GM21360 (cell line): ENCODE measurements around the gene TMEM25.

Source experiments
- ATAC-seq: cut with Tn5 transposase; IDR thresholded peaks from one replicate; pipeline ENCODE4 v1.9.1; 2021; ENCODE audit warnings: mild to moderate bottlenecking, moderate library complexity; ENCODE audit not compliant: unreplicated experiment

TMEM25 gene

DNA sequence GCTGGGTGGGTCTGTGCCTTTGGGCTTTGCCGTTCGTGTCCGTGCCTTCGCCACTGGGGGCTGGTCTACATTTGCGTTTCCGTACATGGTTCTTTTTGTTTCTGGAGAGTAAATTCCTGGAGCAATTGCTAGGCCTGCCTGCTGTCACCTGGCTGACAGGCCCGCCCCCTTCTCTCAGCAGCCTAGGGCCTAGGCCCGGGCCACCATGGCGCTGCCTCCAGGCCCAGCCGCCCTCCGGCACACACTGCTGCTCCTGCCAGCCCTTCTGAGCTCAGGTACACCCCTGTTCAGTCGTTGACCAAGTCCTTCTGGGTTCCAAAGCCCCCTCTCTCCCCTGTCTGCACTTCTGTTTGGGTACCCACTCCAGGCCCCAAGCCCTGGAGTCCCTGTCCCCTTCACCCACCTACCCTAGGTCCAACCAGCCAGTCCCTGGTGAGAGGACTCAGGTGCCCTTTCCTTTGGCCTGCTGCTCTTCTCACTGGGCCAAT is 649 bp downstream of the TMEM25 start:
- no peak for ATAC-seq

DNA sequence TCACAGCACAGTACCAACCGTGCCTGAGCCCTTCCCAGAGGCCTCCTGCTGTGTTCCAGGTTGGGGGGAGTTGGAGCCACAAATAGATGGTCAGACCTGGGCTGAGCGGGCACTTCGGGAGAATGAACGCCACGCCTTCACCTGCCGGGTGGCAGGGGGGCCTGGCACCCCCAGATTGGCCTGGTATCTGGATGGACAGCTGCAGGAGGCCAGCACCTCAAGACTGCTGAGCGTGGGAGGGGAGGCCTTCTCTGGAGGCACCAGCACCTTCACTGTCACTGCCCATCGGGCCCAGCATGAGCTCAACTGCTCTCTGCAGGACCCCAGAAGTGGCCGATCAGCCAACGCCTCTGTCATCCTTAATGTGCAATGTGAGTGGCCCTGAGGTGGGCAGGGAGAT is 1.1 kb downstream of the TMEM25 start:
- ATAC-seq: no peak

GRCh38 chr11:118532852-118533768 is 2.1 kb downstream of the TMEM25 start:
- ATAC-seq: no peak

DNA sequence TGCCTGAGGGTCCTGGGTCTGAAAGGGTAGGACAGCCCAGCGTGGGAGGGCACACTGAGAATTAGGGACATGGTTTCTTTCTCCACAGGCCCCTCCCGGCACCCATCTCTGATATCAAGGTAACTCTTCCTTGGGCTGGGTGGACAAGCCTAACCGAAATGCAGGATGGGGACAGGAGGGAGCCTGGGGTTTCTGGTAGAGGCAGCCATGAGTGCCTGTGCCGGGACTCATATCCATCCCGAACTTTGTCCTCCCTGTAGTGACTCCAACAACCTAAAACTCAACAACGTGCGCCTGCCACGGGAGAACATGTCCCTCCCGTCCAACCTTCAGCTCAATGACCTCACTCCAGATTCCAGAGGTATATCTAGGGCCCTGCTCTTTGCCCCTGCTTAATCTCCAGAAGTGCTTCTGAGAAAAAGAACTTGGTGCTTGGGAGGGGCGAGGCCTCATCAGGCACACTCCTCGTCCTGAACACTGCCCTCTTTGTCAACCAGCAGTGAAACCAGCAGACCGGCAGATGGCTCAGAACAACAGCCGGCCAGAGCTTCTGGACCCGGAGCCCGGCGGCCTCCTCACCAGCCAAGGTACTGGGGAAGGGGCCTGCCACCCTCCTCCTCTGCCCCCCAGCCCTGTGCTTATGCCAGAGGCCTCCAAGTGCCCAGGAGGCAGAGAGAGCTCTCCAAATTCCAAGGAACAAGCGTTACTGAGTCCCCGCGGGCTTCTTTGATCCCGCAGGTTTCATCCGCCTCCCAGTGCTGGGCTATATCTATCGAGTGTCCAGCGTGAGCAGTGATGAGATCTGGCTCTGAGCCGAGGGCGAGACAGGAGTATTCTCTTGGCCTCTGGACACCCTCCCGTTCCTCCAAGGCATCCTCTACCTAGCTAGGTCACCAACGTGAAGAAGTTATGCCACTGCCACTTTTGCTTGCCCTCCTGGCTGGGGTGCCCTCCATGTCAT is 3.1 kb downstream of the TMEM25 start:
- no peak for ATAC-seq

DNA sequence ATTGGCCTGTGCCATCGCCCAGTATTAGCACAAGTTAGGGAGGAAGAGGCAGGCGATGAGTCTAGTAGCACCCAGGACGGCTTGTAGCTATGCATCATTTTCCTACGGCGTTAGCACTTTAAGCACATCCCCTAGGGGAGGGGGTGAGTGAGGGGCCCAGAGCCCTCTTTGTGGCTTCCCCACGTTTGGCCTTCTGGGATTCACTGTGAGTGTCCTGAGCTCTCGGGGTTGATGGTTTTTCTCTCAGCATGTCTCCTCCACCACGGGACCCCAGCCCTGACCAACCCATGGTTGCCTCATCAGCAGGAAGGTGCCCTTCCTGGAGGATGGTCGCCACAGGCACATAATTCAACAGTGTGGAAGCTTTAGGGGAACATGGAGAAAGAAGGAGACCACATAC is 4.3 kb downstream of the TMEM25 start:
- no peak for ATAC-seq

- no peak for ATAC-seq
Measured at GRCh38 chr11:118536726-118537125, 5.7 kb downstream of the TMEM25 start.

GRCh38 chr11:118537409-118537980 is 6.5 kb downstream of the TMEM25 start:
- ATAC-seq: no peak

DNA sequence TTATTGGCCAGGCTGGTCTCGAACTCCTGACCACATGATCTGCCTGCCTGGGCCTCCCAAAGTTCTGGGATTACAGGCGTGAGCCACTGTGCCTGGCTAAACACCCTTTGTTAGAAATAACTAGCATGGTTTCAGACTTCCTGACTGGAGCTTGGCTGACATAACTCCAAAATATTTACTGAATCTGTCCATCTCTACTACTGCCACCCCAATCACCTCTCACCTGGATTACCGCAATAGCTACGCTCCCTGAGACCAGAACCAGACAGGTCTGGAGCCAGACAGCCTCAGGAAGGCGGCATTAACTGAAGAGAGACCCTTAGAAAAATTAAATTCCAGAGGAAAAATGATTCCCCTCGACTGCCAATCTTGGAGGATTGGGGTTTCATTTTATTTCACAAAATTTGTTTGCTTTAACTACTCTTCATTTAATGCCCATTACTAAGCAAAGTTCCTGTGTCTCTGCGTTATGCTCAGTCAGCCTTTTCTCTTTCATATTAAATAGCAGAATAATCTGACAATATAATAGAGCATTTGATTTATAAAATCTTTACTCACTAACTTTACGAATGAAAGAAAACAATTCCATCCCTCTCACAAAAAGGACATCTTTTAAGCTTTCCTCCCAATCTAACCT is 13.1 kb downstream of the TMEM25 start:
- ATAC-seq: no peak

- no peak for ATAC-seq
Measured at GRCh38 chr11:118544647-118545010, 13.6 kb downstream of the TMEM25 start.

GRCh38 chr11:118545533-118545932 is 14.5 kb downstream of the TMEM25 start:
- no peak for ATAC-seq

DNA sequence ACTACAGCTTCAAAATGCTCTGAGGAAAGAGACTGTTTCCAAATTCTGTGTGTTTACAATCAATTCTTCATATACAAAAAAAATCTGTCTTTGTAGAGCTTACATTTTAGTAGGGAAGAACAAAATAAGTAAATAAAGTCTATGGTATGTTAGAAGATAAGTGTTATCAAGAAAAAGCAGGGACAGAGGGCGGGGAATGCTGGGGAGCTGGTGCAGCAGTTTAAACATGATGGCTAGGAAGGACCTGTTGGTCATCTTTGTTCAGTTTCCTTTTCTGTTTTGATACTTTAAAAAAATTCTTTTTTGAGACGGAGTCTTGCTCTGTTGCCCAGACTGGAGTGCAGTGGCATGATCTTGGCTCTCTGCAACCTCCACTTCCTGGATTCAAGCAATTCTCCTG is 16.1 kb downstream of the TMEM25 start:
- ATAC-seq: no peak

DNA sequence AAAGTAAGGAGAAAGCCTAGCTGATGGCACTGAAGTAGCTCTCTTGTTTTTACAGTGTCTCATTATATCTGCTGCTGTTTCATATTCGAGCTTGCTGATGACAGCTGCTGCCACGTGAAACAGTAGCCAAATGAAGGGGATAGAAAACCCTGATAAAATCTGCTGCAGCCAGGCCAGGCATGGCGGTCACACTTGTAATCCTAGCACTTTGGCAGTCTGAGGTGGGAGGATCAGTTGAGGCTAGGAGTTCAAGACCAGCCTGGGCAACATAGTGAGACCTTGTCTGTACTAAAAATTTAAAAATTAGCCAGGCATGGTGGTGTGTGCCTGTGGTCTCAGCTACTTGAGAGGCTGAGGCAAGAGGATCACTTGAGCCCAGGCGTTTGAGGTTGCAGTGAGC is 21.3 kb downstream of the TMEM25 start:
- ATAC-seq: no peak

- ATAC-seq: no peak
Measured at GRCh38 chr11:118560806-118561205, 29.8 kb downstream of the TMEM25 start.

DNA sequence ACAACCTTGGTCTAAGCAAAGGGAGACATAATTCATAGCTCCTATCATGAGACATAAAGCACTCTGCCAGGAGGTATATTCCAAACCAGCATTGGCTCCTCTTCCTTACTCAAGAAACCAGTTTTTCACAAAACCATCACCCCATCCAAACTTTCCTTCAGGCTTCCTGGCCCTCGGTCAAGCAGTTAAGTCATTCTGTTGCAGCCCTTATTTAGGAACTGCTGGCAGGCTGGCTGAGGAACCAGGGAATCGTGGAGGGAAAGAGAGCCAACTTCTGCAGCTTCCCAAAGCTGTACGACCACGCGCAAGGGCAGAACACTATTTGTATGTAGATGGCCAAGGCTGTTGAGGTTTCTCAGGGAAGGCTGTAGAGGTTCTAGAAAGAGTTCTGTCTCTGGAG is 34.1 kb downstream of the TMEM25 start:
- no peak for ATAC-seq

- ATAC-seq: no peak
Measured at GRCh38 chr11:118569670-118570069, 38.7 kb downstream of the TMEM25 start.

DNA sequence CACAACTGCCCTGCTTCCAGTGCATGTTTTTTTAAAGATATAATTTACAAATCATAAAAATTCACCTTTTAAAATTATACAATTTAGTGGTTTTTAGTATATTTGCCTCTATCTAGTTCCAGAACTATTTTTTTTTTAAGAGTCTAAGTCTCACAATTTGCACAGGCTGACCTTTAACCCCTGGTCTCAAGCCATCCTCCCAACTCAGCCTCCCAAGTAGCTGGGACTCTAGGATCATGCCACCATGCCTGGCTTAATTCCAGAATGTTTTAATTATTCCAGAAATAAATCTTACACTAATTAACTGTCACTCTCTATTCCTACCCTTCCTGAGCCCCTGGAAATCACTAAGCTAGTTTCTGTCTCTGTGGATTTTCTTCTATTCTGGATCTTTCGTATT is 39.8 kb downstream of the TMEM25 start:
- ATAC-seq: no peak

DNA sequence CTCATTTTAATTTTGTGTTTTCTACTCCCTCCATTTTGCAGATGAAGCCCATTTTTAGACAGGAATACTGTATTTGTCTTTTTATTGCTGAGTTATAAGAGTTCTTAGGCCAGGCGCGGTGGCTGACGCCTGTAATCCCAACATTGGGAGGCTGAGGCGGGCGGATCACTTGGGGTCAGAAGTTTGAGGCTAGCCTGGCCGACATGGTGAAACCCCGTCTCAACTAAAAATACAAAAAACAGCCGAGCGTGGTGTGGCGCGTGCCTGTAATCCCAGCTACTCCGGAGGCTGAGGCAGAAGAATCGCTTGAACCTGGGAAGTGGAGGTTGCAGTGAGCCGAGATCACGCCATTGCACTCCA is 40.7 kb downstream of the TMEM25 start:
- ATAC-seq: peak; percentile 21

DNA sequence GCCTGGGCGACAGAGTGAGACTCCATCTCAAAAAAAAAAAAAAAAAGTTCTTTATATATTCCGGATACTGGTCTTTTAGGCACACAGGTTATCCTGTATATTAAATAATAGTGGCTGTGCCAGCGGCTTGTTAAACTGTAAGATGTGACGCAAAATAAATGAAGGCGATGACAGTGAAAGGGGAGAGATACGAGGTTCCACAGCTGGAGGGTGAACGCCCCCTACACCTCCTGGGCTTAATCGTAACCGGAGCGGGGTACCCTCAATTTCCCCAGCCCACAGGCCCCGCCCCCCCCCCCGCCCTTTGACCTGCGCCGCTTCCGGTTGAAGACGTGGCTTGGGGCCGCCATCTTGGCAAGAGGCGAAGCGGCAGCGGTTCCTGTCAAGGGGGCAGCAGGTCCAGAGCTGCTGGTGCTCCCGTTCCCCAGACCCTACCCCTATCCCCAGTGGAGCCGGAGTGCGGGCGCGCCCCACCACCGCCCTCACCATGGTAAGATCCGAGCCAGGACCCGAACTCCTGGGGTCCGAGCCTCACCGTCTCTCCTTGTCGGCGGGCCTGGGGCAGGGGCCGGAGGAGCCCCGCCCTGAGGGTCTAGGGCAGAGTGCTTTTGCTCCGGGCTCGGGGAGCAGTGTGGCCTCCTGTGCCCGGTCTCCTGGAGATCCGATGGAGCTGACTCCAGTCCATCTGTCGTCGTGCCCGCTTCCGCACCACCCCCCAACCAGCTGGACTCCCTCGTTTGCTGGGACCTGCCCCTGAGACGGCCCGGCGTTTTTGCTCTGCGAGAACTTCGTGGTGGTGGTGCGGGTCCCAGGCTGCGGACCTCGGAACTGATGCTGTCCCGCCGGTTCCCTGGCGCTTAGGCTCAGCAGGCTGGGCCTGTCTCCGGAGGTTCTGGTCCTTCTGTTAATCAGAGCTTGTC is 41.3 kb downstream of the TMEM25 start, which contains the start of gene ARCN1:
TSS of gene ARCN1 (plus strand) at position 349 of the 920 bp plus-strand sequence. CDS start at position 488, 139 bp downstream.
- ATAC-seq: peak; percentile 58

DNA sequence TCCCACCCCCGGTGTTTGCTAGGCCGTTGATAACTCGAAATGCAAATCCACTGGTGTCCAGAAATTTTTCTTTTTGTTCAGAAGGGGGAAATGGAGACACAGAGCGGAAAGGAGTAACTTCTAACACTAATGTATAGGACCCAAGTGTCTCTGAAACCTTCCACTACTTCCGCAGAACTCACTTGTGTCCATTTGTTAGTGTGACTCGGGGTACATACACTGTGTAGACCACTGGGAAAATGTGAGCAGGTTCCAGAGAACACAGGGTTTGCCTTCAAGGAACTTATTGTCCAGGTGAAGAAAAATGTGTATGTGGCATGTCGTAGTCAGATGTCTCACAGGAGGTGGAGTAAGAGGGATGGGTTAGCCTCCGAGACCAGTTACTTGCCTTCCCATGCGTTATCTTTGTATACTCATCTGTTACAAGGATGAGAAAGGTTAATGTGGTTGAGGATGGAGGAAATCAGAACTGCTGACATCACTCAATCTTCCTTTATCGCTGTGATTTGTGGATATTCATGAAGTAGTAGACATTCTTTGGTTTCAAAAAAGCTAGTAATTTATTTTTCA is 42.1 kb downstream of the TMEM25 start:
- peak; percentile 16 for ATAC-seq
